Naive thymus-derived CD4-positive, alpha-beta T cell (primary cell): Measurements from ENCODE around the gene LIMA1. TPM values are rescaled to one million over a fixed set of nuclear protein-coding genes. Genes with fewer than 3 reads are reported as not detected.
"Not testable (repeated sequence)": the region's sequence is repeated elsewhere in the genome, so short reads cannot be mapped to it uniquely, and the experiment has no call there.

Experiments used
- ATAC-seq: fragments of 150-1000 bp; cut with Tn5 transposase; 2 replicates; pipeline ENCODE4 v1.10.0; 2021; ENCODE audit warnings: mild to moderate bottlenecking, moderate library complexity
- CTCF ChIA-PET: fragments of 350-600 bp; sonication (Branson Sonifier 250); formaldehyde crosslinking; loops from one replicate; lab custom pipeline; 2021; ENCODE audit warnings: antibody characterized with exemption; lab: Charles Lee
- POLR2A ChIA-PET: fragments of 350-600 bp; sonication (Branson Sonifier 250); formaldehyde crosslinking; loops from one replicate; lab custom pipeline; 2021; ENCODE audit warnings: antibody characterized with exemption, inconsistent platforms; lab: Charles Lee
- DNase-seq, 9 donors: peaks; one replicate each; pipeline versions ENCODE4 v3.0.0 to v3.0.0-alpha.2; 2020 to 2022; ENCODE audit warnings: mixed read lengths in 1 of 9
- H3K27ac ChIP-seq: one replicate; pipeline ENCODE4 v1.7.0; 2013; ENCODE audit warnings: mild to moderate bottlenecking, low read depth, low read length, moderate library complexity
- H3K27me3 ChIP-seq, 2 donors: one replicate each; pipeline ENCODE4 v1.7.0; 2013; ENCODE audit warnings: low read length in 2 of 2, mild to moderate bottlenecking in 2 of 2, moderate library complexity in 2 of 2; ENCODE audit not compliant: control insufficient read depth in 2 of 2, insufficient read depth in 2 of 2
- H3K36me3 ChIP-seq, 3 experiments: 1 replicate in 2 of 3; 2 replicates in 1 of 3; pipeline ENCODE4 v1.7.0; 2013; ENCODE audit warnings: low read length in 3 of 3, mild to moderate bottlenecking in 3 of 3, moderate library complexity in 1 of 3; ENCODE audit not compliant: insufficient read depth in 3 of 3, control insufficient read depth in 2 of 3
- H3K4me1 ChIP-seq, 2 donors: one replicate each; pipeline ENCODE4 v1.7.0; 2013; ENCODE audit warnings: low read length in 2 of 2, mild to moderate bottlenecking in 2 of 2, moderate library complexity in 1 of 2; ENCODE audit not compliant: control insufficient read depth in 2 of 2, insufficient read depth in 2 of 2
- H3K4me3 ChIP-seq: 2 replicates; pipeline ENCODE4 v1.7.0; 2013; ENCODE audit warnings: mild to moderate bottlenecking, low read length
- H3K9me3 ChIP-seq, 3 experiments: 1 replicate in 2 of 3; 2 replicates in 1 of 3; pipeline ENCODE4 v1.7.0; 2013; ENCODE audit warnings: low read length in 3 of 3; ENCODE audit not compliant: control insufficient read depth in 2 of 3
- H3K27ac Mint-ChIP-seq, 9 donors: one replicate each; pipeline ENCODE4 v1.8.0; 2020 to 2022; ENCODE audit warnings: mixed read lengths in 9 of 9, mild to moderate bottlenecking in 8 of 9, moderate library complexity in 5 of 9, inconsistent platforms in 2 of 9
- H3K27me3 Mint-ChIP-seq, 5 donors: one replicate each; pipeline ENCODE4 v1.8.0; 2021 to 2022; ENCODE audit warnings: mixed read lengths in 5 of 5, mild to moderate bottlenecking in 1 of 5
- H3K36me3 Mint-ChIP-seq, 5 donors: one replicate each; pipeline ENCODE4 v1.8.0; 2020 to 2022; ENCODE audit warnings: mixed read lengths in 5 of 5, mild to moderate bottlenecking in 3 of 5, inconsistent platforms in 1 of 5
- H3K4me1 Mint-ChIP-seq, 7 donors: one replicate each; pipeline ENCODE4 v1.8.0; 2020 to 2022; ENCODE audit warnings: mixed read lengths in 7 of 7, mild to moderate bottlenecking in 3 of 7, inconsistent platforms in 1 of 7
- H3K4me3 Mint-ChIP-seq, 10 donors: one replicate each; pipeline ENCODE4 v1.8.0; 2020 to 2022; ENCODE audit warnings: mild to moderate bottlenecking in 10 of 10, mixed read lengths in 10 of 10, moderate library complexity in 6 of 10, inconsistent platforms in 2 of 10
- H3K9me3 Mint-ChIP-seq, 11 donors: one replicate each; pipeline ENCODE4 v1.8.0; 2020 to 2022; ENCODE audit warnings: mixed read lengths in 11 of 11, mild to moderate bottlenecking in 4 of 11, inconsistent platforms in 1 of 11, moderate library complexity in 1 of 11
- intact Hi-C, 2 donors: fragments of 100-400 bp; cut with micrococcal nuclease; formaldehyde crosslinking; loops; one replicate each; pipeline ENCODE4 v1.15.1; 2023
- polyA plus RNA-seq, 2 donors: library from polyadenylated mRNA; unstranded; fragments of 300-500 nt; fragmentation: Illumina TruSeq; gene quantifications; one replicate each; pipeline ENCODE4 v1.2.3, GENCODE V29; 2021
- total RNA-seq, 6 experiments: library from RNA in 5 of 6; stranded (reverse) in 5 of 6; gene quantifications; 1 replicate in 5 of 6; 2 replicates in 1 of 6; pipeline ENCODE4 v1.2.3 and lab custom pipeline; 2021 to 2026

The LIMA1 gene
- total and polyA plus RNA-seq, 7 experiments from 2014 or later, result 5.4 to 33.6 (median 11.2) TPM

DNA sequence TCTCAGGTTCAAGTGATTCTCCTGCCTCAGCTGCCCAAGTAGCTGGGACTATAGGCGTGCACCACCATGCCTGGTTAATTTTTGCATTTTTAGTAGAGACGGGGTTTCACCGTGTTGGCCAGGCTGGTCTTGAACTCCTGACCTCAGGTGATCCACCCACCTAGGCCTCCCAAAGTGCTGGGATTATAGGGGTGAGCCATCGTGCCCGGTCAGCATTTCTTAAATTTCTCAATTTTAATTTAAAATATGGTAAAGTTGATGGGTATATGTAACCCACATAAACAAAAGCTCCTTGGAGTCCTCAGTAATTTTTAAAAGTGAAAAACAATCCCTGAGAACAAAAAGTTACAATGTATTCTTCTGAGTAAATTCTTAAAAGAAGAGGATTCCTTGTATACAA, 128.4 kb downstream of the LIMA1 start:
- H3K36me3 Mint-ChIP-seq, ATAC-seq, H3K27ac ChIP-seq, H3K27me3 ChIP-seq, H3K36me3 ChIP-seq, H3K4me3 ChIP-seq, H3K9me3 Mint-ChIP-seq, H3K4me3 Mint-ChIP-seq, DNase-seq, intact Hi-C loops, H3K27ac Mint-ChIP-seq, H3K27me3 Mint-ChIP-seq, H3K9me3 ChIP-seq, H3K4me1 ChIP-seq: not testable (repeated sequence)
- POLR2A ChIA-PET, result interaction anchor here (0.6 kb wide), 1 partner anchor 7 kb away, joined by 12 read pairs; no protein-coding TSS in a partner anchor
- peaks cover 12 to 34% (median 26%) of the 10 kb centered on the region in 7 donors for H3K4me1 Mint-ChIP-seq
- CTCF ChIA-PET, result interaction anchor here (0.7 to 1.5 kb wide), 6 partner anchors 18 to 1253 kb away, joined by 4 to 7 read pairs (median 6); no protein-coding TSS in a partner anchor

GRCh38 chr12:50151047-50151687, 132.2 kb downstream of the LIMA1 start:
- Histone ChIP-seq H3K9me3 (no peaks in the 10 kb centered on the region), H3K27me3 (no peaks in the 10 kb centered on the region), H3K4me1 (no peaks in the 10 kb centered on the region), H3K4me3 (no peak overlapping the region), H3K27ac (no peak overlapping the region), H3K36me3 (peaks cover 0 to 6% (median 0%) of the 10 kb centered on the region in 3 experiments)
- intact Hi-C loops, result no loop called here
- Mint-ChIP-seq H3K27me3 (no peaks in the 10 kb centered on the region), H3K4me1 (peaks cover 3 to 26% (median 18%) of the 10 kb centered on the region in 7 donors), H3K27ac (peak overlapping the region in 7 of 9 donors; percentile 2 to 60 (median 14)), H3K36me3 (no peaks in the 10 kb centered on the region), H3K4me3 (no peak overlapping the region), H3K9me3 (no peaks in the 10 kb centered on the region)
- POLR2A ChIA-PET, result no interaction called here
- CTCF ChIA-PET, result no interaction called here
- DNase-seq (no peak), ATAC-seq (no peak)

- ChIA-PET POLR2A (interaction anchor here (1.3 kb wide), 1 partner anchor 18 kb away, joined by 3 read pairs; the partner anchor contains the start of gene CERS5), CTCF (interaction anchor here (0.6 to 1.0 kb wide), 2 partner anchors 9 to 37 kb away, joined by 3 to 5 read pairs; partner anchors contain the start of gene COX14)
- no peaks in the 10 kb centered on the region for H3K36me3 Mint-ChIP-seq
- H3K27ac Mint-ChIP-seq, result peak overlapping the region in 3 of 9 donors; percentile 1 to 54 (median 11)
- no peaks in the 10 kb centered on the region for H3K27me3 Mint-ChIP-seq
- H3K4me1 Mint-ChIP-seq, result peaks cover 3 to 30% (median 22%) of the 10 kb centered on the region in 7 donors
- no peaks in the 10 kb centered on the region for H3K9me3 Mint-ChIP-seq
- ATAC-seq (no peak), DNase-seq (no peak)
- H3K4me3 Mint-ChIP-seq, result no peak overlapping the region
- no peaks in the 10 kb centered on the region for H3K4me1 ChIP-seq
- intact Hi-C loops, result no loop called here
- no peak overlapping the region for H3K27ac ChIP-seq
- H3K4me3 ChIP-seq, result no peak overlapping the region
- no peaks in the 10 kb centered on the region for H3K27me3 ChIP-seq
- H3K9me3 ChIP-seq, result no peaks in the 10 kb centered on the region
- peaks cover 0 to 6% (median 0%) of the 10 kb centered on the region in 3 experiments for H3K36me3 ChIP-seq
Measured at GRCh38 chr12:50149311-50149710, 134.0 kb downstream of the LIMA1 start.

GRCh38 chr12:50148011-50148410, 135.3 kb downstream of the LIMA1 start:
- DNase-seq, H3K9me3 ChIP-seq, H3K9me3 Mint-ChIP-seq, H3K4me1 ChIP-seq, H3K4me3 Mint-ChIP-seq, H3K27me3 ChIP-seq, POLR2A ChIA-PET, H3K27me3 Mint-ChIP-seq, ATAC-seq, H3K36me3 ChIP-seq, H3K4me3 ChIP-seq, H3K27ac Mint-ChIP-seq, H3K36me3 Mint-ChIP-seq, H3K27ac ChIP-seq, intact Hi-C loops: not testable (repeated sequence)
- CTCF ChIA-PET, result interaction anchor here (0.6 kb wide), 1 partner anchor 37 kb away, joined by 3 read pairs; no protein-coding TSS in a partner anchor
- peaks cover 3 to 30% (median 22%) of the 10 kb centered on the region in 7 donors for H3K4me1 Mint-ChIP-seq

GRCh38 chr12:50147281-50147680, 136.0 kb downstream of the LIMA1 start:
- ATAC-seq, result no peak
- Mint-ChIP-seq H3K4me1 (peaks cover 3 to 30% (median 22%) of the 10 kb centered on the region in 7 donors), H3K27ac (no peak overlapping the region), H3K36me3 (peaks cover 0 to 4% (median 0%) of the 10 kb centered on the region in 5 donors), H3K4me3 (no peak overlapping the region), H3K27me3 (no peaks in the 10 kb centered on the region), H3K9me3 (no peaks in the 10 kb centered on the region)
- CTCF ChIA-PET, result interaction anchor here (0.6 kb wide), 1 partner anchor 36 kb away, joined by 3 read pairs; no protein-coding TSS in a partner anchor
- Histone ChIP-seq H3K27me3 (no peaks in the 10 kb centered on the region), H3K9me3 (no peaks in the 10 kb centered on the region), H3K36me3 (peaks cover 0 to 16% (median 0%) of the 10 kb centered on the region in 3 experiments), H3K4me1 (no peaks in the 10 kb centered on the region), H3K4me3 (no peak overlapping the region), H3K27ac (no peak overlapping the region)
- POLR2A ChIA-PET, result no interaction called here
- intact Hi-C loops, result no loop called here
- no peak for DNase-seq

GRCh38 chr12:50145439-50145838, 137.9 kb downstream of the LIMA1 start:
- H3K27ac Mint-ChIP-seq, result no peak overlapping the region
- ATAC-seq (no peak), DNase-seq (no peak)
- H3K9me3 Mint-ChIP-seq, result no peaks in the 10 kb centered on the region
- Histone ChIP-seq H3K27me3 (no peaks in the 10 kb centered on the region), H3K27ac (no peak overlapping the region), H3K4me1 (no peaks in the 10 kb centered on the region), H3K4me3 (no peak overlapping the region), H3K36me3 (peaks cover 0 to 30% (median 0%) of the 10 kb centered on the region in 3 experiments), H3K9me3 (no peaks in the 10 kb centered on the region)
- no peak overlapping the region for H3K4me3 Mint-ChIP-seq
- H3K4me1 Mint-ChIP-seq, result peaks cover 0 to 18% (median 13%) of the 10 kb centered on the region in 7 donors
- peaks cover 0 to 12% (median 4%) of the 10 kb centered on the region in 5 donors for H3K36me3 Mint-ChIP-seq
- ChIA-PET POLR2A (interaction anchor here (1.0 to 1.7 kb wide), 2 partner anchors 18 to 21 kb away, joined by 3 to 5 read pairs; partner anchors contain the start of gene CERS5), CTCF (interaction anchor here (0.6 kb wide), 1 partner anchor 12 kb away, joined by 3 read pairs; no protein-coding TSS in a partner anchor)
- intact Hi-C loops, result no loop called here
- no peaks in the 10 kb centered on the region for H3K27me3 Mint-ChIP-seq
